Measurements from ENCODE around the gene GPR183.

Gene GPR183

DNA sequence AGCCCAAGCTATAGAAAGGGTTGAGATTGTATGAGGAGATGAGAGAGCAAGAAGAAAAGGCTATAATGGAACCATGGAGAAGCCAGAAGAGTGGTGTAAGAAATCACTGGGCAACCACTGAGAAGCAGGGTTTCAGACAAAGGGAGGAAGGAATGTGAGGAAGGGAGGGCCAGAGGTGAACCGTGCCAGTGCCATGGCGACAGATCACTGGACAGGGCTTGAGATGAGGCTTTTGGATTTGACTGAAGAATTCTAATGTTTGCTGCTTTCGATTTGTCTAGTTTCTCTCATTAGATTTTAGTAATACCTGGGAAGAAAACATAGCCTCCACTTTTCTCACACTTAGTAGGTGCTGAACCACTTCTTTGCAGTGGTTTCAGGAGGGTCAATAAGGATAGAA, 6.3 kb upstream of the GPR183 start:
- in situ Hi-C loops (cut with MboI; ENCODE audit: low sequenced_read_pairs) = no loop called here

DNA sequence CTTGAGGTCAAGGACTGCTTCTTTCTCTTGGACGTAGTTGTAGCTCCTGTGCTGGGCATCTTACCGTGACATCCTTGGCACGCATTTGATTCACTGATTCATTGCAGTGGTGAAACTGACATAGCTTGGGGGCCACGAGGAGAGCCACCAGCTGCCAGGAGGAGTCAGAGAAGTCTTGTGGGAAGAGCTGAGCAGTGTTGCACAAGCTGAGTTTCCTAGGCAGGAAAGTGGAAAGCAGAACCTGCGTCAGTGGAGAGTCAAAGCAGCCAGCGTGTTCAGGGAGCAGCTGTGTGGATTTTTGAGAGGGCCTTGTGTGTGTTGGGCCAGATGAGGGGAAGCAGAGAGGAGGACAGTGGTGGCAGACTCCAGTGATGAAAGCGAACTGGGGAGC, 5.3 kb upstream of the GPR183 start:
- in situ Hi-C loops (cut with MboI; ENCODE audit: low sequenced_read_pairs) = no loop called here

DNA sequence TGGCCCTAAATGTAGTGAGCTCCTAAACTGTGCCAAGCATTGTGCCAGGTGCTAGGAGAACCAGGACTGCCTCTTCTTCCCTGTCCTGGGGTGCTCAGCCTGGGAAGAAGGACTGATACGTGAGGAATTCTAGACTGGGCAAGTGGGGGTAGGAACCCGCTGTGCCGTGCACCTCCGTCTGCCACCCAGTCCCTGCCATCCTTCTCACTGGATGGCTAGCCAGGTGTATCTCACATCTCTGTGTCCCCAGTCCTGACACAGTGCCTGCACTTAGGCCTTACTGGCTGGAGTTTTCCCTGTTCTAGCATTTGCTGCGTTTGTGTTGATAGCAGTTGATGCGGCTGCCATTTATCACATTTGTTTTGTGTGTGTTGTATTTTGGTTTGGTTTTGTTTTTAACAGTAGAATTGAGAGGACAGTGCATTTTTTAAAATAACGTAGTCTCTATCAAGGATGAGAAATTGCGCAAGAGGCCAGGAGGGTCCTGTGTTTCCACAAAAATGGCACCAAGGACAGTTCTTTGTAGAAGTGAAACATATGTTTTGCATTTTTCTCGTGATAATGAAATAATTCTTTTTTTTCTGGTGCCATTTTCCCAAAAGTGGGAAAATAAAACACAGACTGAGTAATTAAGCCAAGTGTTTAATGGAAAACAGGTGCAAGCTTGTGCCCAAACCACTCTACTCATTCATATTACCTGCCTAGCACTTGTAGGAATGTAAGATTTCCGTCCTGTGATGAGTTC, 4.7 kb upstream of the GPR183 start:
- in situ Hi-C loops (cut with MboI; ENCODE audit: low sequenced_read_pairs) = no loop called here

DNA sequence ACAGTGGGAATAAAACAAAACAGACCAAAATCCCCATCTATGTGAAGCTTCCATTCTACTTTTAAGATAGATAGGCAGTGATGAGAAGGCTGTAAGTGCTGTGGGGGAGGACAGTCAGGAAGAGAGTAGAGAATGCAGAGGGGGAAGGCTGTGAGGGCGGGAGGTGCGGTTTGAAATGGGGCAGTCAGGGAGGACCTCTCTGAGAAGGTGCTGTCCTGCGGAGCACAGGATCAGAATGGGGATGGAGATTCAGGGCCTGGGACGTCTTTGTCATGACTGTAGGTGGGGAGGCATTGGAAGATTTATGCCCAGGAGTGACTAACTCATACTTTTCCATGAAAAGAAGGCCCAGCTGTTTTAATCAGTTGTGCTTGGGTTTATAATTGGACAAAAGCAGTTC, 3.9 kb upstream of the GPR183 start:
- in situ Hi-C loops (cut with MboI; ENCODE audit: low sequenced_read_pairs) = no loop called here

DNA sequence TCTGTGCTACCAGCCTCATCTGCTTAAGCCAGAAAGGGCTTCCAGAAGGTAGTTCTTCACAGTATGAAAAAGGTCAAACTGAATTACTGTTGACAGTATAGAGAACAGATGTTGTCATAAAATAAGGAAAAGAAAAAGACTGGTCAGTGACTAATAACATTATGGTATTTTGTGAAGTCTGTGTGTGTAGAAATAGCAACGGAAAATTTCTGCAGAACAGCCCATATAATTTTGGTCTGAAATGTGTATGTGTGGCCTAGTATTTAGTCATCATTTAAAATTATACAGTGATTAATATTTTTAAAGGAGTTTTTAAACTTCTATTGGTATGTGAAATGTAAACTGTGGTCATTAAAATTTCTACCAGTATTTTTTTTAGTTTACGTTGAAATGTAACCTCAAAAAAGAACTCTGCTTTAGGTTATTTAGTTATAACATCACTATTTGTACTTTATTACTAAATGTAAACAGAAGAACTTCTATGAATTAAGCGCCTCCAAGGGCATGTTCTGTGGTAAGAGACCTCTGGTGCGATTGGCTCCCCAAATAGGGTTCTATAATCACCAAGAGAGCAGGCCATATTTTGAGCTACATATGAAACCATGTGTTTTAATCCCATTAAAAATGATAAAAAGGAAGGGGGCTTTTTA, 3.3 kb upstream of the GPR183 start:
- in situ Hi-C loops (cut with MboI; ENCODE audit: low sequenced_read_pairs) = no loop called here

DNA sequence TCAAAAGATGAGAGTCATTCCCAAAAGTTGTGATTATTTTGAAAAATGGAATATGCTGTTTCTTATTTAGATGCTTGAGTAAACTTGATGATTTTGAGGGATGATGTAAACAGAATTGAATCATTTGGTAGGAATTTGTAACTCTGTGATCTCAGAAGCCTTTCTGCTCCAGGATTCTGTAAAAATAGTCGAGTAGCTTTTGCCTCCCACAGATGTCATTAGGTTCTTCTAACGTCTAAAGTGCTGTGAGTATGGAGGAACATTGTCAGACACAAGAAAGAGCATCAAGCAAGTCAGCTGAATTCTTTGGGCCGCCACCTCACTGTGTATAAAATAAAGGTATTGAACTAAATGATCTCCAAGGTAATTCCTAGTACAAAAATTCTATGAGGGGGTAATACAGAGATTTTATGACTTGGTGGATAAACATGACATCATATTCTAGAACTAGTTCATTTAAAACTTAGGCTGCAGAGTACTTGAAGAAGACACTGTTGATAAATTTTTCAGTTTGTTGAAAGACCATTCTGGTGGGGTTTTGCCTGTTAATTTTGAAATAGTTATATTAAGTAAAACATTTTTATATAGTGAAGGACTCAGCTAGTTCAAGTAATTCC, 1.4 kb upstream of the GPR183 start:
- in situ Hi-C loops (cut with MboI; ENCODE audit: low sequenced_read_pairs) = no loop called here

DNA sequence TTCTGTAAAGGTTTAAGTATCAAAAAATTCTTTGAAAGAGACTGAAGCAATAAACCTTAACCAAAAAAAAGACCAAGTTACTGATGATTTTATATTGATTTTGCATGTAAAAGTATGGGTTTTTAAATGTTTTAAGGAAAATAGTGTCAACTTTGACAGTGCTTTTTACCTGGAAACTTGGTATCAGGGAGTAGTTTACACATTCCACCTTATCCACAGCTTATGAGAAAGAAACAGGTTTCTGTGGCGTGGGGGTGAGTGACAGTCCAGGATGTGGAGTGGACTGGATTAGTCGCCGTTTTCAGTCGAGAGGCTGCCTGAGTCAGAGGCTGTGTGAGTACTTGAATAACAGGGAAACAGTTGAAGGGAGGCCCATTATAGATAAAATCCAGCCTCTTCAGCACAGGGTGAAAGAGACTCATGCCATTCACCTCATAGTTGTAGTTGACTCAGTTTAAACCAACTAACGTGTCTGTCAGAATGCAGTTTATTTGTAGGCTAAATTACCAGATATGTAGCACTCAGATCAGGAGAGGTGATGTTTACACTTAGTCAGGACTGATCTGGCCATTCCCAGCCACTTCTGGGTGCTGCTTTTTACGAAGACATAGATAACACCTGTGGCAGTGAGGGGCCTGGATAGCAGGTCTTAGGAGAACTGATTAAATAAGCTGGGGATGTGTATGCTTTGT, 595 bp upstream of the GPR183 start:
- in situ Hi-C loops (cut with MboI; ENCODE audit: low sequenced_read_pairs) = no loop called here

DNA sequence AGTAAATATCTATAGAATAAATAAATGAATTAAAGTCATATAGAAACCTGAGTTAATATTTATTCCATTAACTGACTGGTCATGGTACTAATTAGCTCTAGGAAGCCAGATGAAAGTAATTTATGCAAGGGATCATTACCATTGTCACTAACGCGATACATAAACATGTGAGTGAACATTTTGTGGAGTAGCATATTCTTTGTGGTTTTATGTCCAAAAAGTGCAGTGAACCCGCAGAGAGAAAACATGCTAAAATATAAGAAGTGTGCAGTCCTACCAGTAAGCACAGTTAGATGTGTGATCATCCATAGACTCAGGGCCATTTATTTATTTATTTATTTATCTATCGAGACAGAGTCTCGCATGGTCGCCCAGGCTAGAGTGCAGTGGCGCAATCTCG, 1.6 kb downstream of the GPR183 start:
- in situ Hi-C loops (cut with MboI; ENCODE audit: low sequenced_read_pairs) = no loop called here

DNA sequence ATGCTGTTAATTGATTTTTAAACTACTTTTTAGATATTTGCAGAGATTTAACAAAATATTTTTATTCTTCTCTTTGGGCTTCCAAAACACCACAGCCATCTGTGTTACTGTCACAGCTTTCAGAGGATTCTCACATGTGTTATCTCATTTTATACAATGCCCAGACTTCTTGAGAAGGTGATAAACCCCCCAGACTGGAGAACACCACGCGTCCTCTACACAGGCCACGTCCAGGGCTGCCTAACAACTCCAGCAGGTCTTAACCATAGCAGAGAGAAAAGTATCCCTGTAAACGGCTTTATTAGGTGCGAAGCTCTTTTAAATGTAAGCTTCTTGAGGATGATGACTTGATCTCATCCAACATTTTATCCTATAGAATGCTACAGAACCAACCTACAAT, 2.0 kb downstream of the GPR183 start:
- in situ Hi-C loops (cut with MboI; ENCODE audit: low sequenced_read_pairs) = no loop called here

DNA sequence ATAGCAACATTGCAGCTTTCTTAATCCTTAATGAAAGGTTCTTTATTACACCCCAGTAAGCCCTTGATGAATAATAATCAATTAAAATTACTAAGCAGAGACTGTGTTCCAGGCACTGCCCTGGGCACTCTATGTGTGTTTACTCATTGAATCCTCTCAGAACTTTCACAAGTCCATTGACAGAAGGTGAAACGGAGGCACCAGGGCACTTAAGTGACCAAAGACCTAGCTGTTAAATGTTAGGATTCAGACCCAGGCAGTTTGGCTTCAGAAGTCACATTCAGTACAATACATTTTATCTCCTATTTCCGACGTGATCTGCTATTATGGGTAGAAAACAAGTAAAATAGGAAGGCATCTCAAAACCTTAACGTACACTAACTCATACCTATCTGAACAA, 2.7 kb downstream of the GPR183 start:
- in situ Hi-C loops (cut with MboI; ENCODE audit: low sequenced_read_pairs) = no loop called here

DNA sequence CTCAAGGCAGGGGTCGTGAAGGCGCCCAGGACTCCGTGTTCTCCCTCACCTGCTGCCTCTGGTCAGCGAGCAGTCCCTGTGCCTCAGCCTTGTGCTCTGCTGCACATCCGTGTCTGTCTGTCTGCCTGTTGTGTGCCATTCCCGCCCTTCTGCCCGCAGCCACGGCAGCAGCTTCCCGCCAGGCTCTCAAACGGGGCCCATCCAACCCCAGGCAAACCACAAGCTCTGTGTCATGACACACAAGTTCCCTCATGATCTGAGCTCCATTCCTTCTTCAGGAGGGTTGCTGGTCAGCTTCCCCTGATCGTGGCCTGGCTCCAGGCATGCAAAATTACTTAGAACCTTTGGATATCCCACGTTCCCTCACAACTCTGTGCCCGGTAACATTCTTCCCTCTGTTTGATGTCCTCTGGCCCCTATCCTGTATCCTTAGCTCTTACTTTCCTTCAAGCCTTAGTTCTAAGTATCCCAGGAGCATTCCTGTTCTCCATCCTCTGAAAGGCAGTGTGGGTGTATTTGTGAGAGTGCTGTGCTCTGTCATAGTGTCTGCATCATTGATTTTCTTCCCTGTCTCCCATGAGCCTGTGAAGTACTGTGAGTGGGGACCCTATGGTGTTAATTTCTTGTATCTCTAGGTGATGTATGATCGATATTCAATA, 3.2 kb downstream of the GPR183 start:
- in situ Hi-C loops (cut with MboI; ENCODE audit: low sequenced_read_pairs) = no loop called here

DNA sequence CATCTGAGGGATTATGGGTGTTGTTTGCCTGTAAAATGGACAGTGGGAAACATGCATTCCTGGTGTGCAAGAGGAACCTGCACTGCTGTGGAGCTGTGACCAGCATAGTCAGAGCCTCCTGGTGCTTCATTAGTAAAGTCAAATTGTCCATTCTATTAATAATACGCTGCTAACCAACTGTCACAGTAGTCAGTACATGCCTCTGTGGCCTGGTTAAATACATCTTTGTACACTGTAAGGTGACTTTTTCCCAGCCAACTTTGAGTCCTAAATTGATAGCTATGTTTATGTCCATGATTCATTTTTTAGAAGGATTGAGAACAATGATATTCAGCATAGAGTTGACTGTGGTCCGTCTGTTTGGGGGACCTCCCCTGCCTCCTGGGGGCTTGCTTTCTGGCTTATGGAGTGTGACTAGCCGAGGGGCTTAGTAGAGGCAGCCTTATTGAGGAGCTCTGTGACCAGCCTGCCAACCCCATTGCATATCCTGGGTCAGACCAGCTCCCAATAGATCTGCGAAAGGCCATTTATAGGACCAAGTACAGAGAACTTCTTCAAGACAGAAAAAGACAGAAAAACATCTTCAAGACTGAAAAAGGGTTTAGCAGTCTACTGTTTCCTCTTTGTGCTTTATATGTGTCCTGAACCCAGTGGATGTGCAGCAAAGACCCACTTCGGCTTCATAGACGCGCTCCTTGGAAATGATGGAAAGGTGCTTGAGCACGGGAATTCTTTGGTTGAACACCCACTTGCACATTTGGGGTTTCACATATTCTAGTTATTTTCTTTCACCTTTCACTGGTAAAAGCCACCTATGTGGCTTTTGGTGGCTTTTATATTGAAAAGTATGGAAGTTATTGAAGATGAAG, 4.3 kb downstream of the GPR183 start:
- in situ Hi-C loops (cut with MboI; ENCODE audit: low sequenced_read_pairs) = no loop called here

DNA sequence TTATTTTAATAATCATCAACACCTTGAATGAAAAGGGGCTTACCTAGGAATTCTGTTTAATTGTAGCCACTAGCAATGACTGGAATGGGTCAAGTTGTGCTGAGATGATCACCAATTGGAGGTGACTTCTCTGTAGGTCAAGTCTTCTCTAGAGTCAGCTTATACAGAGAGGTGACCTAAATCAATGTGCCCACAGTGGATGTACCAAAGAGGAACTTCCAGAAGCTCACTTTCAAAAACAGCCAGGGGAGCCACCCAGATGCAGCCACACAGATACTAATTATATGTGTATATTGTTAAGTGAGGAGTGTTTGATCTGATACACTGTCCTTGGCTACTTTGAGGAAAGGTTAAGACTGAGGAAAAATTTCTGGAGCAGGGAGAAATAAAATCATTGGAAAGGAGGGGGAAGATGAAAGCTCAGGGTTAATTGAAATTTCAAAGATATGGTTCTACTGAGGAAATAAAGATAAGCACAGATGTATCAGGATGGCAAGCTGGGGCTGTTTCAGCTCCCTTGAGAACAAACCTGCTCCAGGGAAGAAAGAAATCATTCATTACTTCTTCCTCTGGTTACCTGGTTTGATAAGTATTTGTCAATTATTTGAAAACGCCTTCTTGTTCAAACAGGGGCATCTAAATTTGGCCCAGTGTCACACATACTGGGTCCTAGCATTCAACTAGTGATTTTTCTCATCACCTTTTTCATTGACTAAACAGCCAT, 5.1 kb downstream of the GPR183 start:
- in situ Hi-C loops (cut with MboI; ENCODE audit: low sequenced_read_pairs) = no loop called here

DNA sequence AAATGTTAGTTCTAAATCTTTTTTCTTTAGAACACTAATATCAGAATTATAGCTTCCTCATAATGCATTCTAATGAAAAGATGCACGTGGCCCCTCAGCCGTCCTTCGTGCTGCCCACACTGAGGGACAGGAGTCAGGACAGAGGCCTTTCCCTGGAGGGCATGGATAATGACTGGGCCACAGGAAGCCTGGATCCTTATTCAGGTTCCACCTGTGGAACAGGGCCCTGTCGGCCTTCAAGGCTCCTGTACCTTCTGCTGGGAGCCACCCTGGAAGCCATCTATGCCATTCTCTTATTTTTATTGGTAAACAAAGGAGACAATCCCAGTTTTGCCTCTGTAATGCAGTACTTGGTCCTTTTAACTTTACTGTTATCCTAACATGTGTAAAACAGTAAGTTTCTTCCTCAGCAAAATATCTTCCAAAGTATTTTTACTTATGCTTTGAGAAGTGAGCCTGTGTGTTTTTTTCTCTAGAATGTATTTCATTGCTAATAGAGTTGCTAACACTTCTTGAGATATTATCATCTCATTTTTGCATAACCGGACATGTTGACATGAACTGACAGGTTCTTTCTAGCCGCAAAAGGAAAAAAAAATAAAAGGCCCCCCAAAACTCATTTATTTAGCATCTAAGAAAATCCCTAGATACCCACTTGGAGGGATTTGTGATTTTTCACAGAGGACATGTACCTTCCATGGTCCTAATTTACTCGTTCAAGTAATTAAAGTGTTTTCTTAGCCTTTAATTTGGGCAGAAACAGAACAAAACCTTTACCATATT, 6.0 kb downstream of the GPR183 start:
- in situ Hi-C loops (cut with MboI; ENCODE audit: low sequenced_read_pairs) = no loop called here

DNA sequence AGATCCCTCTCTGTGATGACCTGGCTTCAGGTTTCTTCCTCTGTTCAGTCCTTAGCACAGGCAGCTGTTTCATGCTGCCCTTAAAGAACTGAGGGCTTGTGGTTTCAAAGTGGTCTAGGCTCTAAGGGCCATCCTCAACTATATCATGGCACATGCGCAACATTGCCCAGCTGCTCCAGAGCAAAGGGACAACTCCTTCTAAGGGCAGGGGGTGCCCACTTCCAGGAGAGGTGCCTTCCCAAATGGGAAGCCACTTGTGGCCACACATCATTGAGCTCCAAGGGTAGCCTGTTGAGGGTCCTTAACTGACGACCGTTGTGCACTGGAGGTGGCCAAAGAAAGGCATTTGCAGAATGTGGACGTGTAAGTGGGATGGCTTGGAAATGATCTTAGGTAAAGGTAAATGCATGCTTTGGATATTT, 7.3 kb downstream of the GPR183 start:
- in situ Hi-C loops (cut with MboI; ENCODE audit: low sequenced_read_pairs) = no loop called here

DNA sequence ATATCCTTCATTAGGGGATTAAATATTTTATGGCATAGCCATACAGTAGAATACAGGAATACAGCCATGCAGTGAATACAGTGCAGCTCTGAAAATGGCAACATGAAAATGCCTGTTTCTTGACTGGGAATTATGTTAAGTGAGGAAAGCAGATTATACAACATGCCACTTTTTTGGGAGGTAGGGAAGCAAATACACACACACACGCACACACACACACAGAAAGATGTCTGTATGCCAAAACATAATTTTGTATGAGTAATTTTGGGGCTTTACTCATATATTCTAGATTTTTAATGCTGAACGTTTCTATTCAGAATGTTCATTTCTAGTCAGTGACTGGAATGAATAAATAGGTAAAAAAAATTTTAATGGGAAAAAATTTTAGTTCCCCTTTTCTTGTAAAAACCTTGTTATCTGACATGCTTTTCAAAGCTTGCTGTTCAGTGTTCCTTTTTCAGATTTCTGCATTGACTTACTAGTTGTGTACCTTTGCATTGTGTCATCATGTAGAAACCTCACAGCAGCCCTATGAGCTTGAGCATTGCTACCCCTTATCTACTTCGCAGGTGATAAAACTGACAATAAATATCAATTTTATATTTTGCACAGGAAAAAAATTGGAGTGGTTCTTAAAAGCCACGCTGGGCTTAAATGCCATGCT, 7.8 kb downstream of the GPR183 start:
- in situ Hi-C loops (cut with MboI; ENCODE audit: low sequenced_read_pairs) = no loop called here

DNA sequence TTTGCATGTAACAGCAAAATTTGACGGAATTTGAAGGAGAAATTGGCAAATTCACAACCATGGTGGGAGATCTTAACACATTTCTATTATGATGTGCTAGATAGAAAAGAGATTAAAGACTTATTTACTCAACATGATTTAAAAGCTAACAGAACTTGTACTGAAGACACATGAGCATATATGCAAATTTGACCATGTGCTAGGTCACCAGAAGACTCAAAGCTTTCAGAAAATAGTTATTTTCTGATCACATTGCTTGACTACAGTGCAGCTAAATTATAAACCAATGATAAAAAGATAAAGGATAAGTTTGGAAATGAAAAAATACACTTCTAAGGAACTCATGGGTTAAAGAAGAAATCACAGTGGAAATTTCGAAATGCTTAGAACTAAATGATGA, 9.1 kb downstream of the GPR183 start:
- in situ Hi-C loops (cut with MboI; ENCODE audit: low sequenced_read_pairs) = no loop called here

DNA sequence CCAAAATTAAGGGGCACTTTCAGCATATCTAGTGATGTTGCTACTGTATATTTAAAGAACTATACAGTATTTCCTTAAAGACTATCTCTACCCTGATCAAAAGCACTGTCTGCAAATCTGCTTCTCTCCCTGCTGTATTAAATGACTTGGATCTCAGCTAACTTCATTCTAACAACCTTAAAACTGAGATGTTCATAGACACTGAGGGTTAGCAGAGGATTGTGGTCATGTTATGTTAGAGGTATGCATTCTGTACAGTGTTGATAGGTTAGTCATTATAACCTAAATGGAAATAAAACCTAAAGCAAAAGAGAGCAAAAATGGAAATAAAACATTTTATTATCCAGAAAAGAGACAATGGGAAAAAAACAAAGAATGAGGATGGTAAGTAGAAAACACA, 9.9 kb downstream of the GPR183 start:
- in situ Hi-C loops (cut with MboI; ENCODE audit: low sequenced_read_pairs) = no loop called here

Data from hTERT RPE-1 (cell line).